Lung microvascular endothelial cell (primary cell): ENCODE measurements around the gene GLE1. TPM values are rescaled to one million over a fixed set of nuclear protein-coding genes. Genes with fewer than 3 reads are reported as not detected.

Experiments used
- total RNA-seq: library from RNA; depleted of rRNA; stranded (reverse); fragments of >200 nt; gene quantifications from 2 replicates; pipeline ENCODE4 v1.2.1, GENCODE V29; 2014

The GLE1 gene
- total RNA-seq, 1 donor from 2014 or later, result 8.5 TPM

Other genes starting within 250 kb of the GLE1 start
- gene GOLGA2, start 228.7 kb upstream of the GLE1 start, total RNA-seq, result 32.9 and 49.6 TPM in 2 replicates
- gene SWI5, start 228.4 kb upstream of the GLE1 start, total RNA-seq, result 17.5 and 19.6 TPM in 2 replicates
- gene TRUB2, start 182.3 kb upstream of the GLE1 start, total RNA-seq, result 22.4 and 26.2 TPM in 2 replicates
- gene COQ4, start 181.9 kb upstream of the GLE1 start, total RNA-seq, result 18.7 and 26.0 TPM in 2 replicates
- 18.5 and 46.8 TPM in 2 replicates for gene SLC27A4, start 164.2 kb upstream of the GLE1 start, total RNA-seq
- gene URM1, start 133.3 kb upstream of the GLE1 start, total RNA-seq, result 36.0 and 46.4 TPM in 2 replicates
- 16.1 and 19.0 TPM in 2 replicates for gene CERCAM, start 83.9 kb upstream of the GLE1 start, total RNA-seq
- gene ODF2, start 48.7 kb upstream of the GLE1 start, total RNA-seq, result 20.5 and 25.4 TPM in 2 replicates
- gene SPTAN1, start 47.9 kb downstream of the GLE1 start, total RNA-seq, result 412 and 449 TPM in 2 replicates
- 36.3 and 43.6 TPM in 2 replicates for gene DYNC2I2, start 152.1 kb downstream of the GLE1 start, total RNA-seq
- gene SET, start 184.5 kb downstream of the GLE1 start, total RNA-seq, result 308 and 320 TPM in 2 replicates
- 8.1 and 8.9 TPM in 2 replicates for gene PKN3, start 197.8 kb downstream of the GLE1 start, total RNA-seq
- 43.4 and 44.6 TPM in 2 replicates for gene ZDHHC12, start 219.4 kb downstream of the GLE1 start, total RNA-seq